Heart left ventricle (tissue), 16 donors: Measurements from ENCODE around the gene AFAP1L1. TPM values are rescaled to one million over a fixed set of nuclear protein-coding genes. Genes with fewer than 3 reads are reported as not detected.

Experiments
- ATAC-seq, 4 donors: fragments of 200-7000 bp; cut with Tn5 transposase; one replicate each; pipeline ENCODE4 v1.9.1; 2020 to 2022; ENCODE audit warnings: moderate library complexity in 4 of 4, mild to moderate bottlenecking in 3 of 4, moderate number of reproducible peaks in 1 of 4
- DNase-seq, 5 donors: peaks; one replicate each; pipeline ENCODE4 v3.0.0-alpha.2; 2020
- H3K27ac ChIP-seq, 12 donors: fragments of 200-600 bp; sonication (generic) in 4 of 12; one replicate each; pipeline versions ENCODE4 v1.5.0 to v1.8.0; 2016 to 2022; ENCODE audit warnings: mild to moderate bottlenecking in 2 of 12
- H3K27me3 ChIP-seq, 9 donors: fragments of 200-600 bp; sonication (generic) in 2 of 9; one replicate each; pipeline versions ENCODE4 v1.5.1 to v1.8.0; 2016 to 2022; ENCODE audit warnings: mild to moderate bottlenecking in 3 of 9
- H3K36me3 ChIP-seq, 9 donors: fragments of 200-600 bp; sonication (generic) in 2 of 9; one replicate each; pipeline versions ENCODE4 v1.5.0 to v1.8.0; 2018 to 2022; ENCODE audit warnings: mild to moderate bottlenecking in 2 of 9
- H3K4me1 ChIP-seq, 12 donors: fragments of 200-600 bp; sonication (generic) in 4 of 12; one replicate each; pipeline versions ENCODE4 v1.5.0 to v1.8.0; 2016 to 2022; ENCODE audit warnings: mild to moderate bottlenecking in 3 of 12
- H3K4me3 ChIP-seq, 12 donors: fragments of 200-600 bp; sonication (generic) in 4 of 12; one replicate each; pipeline versions ENCODE4 v1.5.0 to v1.8.0; 2017 to 2022; ENCODE audit warnings: mild to moderate bottlenecking in 9 of 12, moderate library complexity in 4 of 12
- H3K9me3 ChIP-seq, 12 donors: fragments of 200-600 bp; sonication (generic) in 4 of 12; one replicate each; pipeline versions ENCODE4 v1.5.0 to v1.8.0; 2016 to 2022; ENCODE audit warnings: mild to moderate bottlenecking in 1 of 12
- CTCF ChIP-seq, 12 donors: fragments of 200-600 bp; sonication (generic) in 4 of 12; IDR thresholded peaks; one replicate each; pipeline versions ENCODE4 v1.5.0 to v1.8.0; 2018 to 2022; ENCODE audit warnings: antibody characterized with exemption in 12 of 12, mild to moderate bottlenecking in 5 of 12
- POLR2A ChIP-seq, 2 donors: fragments of 450-650 bp; IDR thresholded peaks; one replicate each; pipeline ENCODE4 v1.6.1; 2017; ENCODE audit warnings: antibody characterized with exemption in 2 of 2, mild to moderate bottlenecking in 2 of 2, moderate library complexity in 2 of 2
- WGBS, 4 donors: extraction: QIAGEN DNeasy Blood & Tissue Kit in 2 of 4; methylation state at CpG; one replicate each; pipeline versions ENCODE4 v1.1.5 to v1.1.7; 2013 to 2018; 5-methylcytosine and 5-hydroxymethylcytosine counted together
- intact Hi-C, 10 donors: fragments of 100-400 bp; cut with DNase I; formaldehyde crosslinking; loops; one replicate each; pipeline versions ENCODE4 v1.11.1 to v1.14.2; 2022
- polyA plus RNA-seq, 2 donors: library from polyadenylated mRNA; stranded (reverse); fragments of 200-250 nt; gene quantifications; one replicate each; pipeline ENCODE4 v1.2.3, GENCODE V29; 2013
- total RNA-seq, 9 donors: library from RNA; depleted of rRNA in 2 of 9; stranded (reverse); fragments of >200 nt in 2 of 9; fragmentation: NEBNext Ultra II Directional in 3 of 9; extraction: Animal tissue kit (Norgen Biotek cat#: 25700) in 3 of 9; gene quantifications; one replicate each; pipeline versions ENCODE4 v1.1.0 to v1.2.4, GENCODE V29; 2016 to 2023
- donor health status: ischemic (EF 13 %, LVEDD 7.1; RV severe dilation, severe dysfunction).
- donor health status: healthy with polysubstance abuse.
- donor health status: DM: no; HTN: yes; CAD: no.
- donor health status: DM: no; HTN: no; CAD: no.
- donor health status: ischemic (EF 25% LVEDD 6.9; RV normal size, moderate dysfunction).
- donor health status: ischemic (EF 25% LVEDD 5.7; RV mildly dilated, moderate dysfunction).
- donor health status: healthy.
- donor health status: DM: yes; HTN: yes; CAD: no.
- donor health status: ischemic (EF 35%, LVEDD 5.7; RV mildly dilated, moderate dysfunction).
- donor health status: nonischemic (EF 11% LVEDD 7.7; RV severe dilation, severe dysfunction).
- donor health status: DM: yes; HTN: yes; CAD: no.
- donor health status: PGD.
- donor health status: ischemic (EF 29% LVEDD 5.4; RV normal size, mild dysfunction).
- donor health status: nonischemic (EF 23%, LVEDD 6.1; RV moderate dilation, normal function).

The AFAP1L1 gene
- total and polyA plus RNA-seq, 11 donors = 30.4 to 57.7 (median 45.0) TPM

GRCh38 chr5:149363936-149364335 lies 92.3 kb downstream of the AFAP1L1 start:
- H3K4me3 ChIP-seq = no peak overlapping the region
- DNase-seq = no peak
- intact Hi-C loops = no loop called here
- no peaks in the 10 kb centered on the region for H3K27me3 ChIP-seq
- WGBS, 4 donors = 93 to 98% (median 96%) methylated on average over 9 of the region's 9 CpGs
- H3K36me3 ChIP-seq = no peaks in the 10 kb centered on the region
- ATAC-seq = no peak
- peaks cover 0 to 21% (median 3%) of the 10 kb centered on the region in 12 donors for H3K4me1 ChIP-seq
- TF ChIP-seq CTCF (IDR thresholded peaks at IDR 0.05) (no peak), POLR2A (IDR thresholded peaks at IDR 0.05) (no peak)
- H3K27ac ChIP-seq = no peak overlapping the region
- H3K9me3 ChIP-seq = no peaks in the 10 kb centered on the region

- no peaks in the 10 kb centered on the region for H3K36me3 ChIP-seq
- no peaks in the 10 kb centered on the region for H3K27me3 ChIP-seq
- ATAC-seq (no peak), DNase-seq (no peak)
- no peaks in the 10 kb centered on the region for H3K9me3 ChIP-seq
- no peak overlapping the region for H3K27ac ChIP-seq
- 94 to 100% (median 96%) methylated on average over 2 of the region's 2 CpGs for WGBS, 4 donors
- intact Hi-C loops = loop anchor here in 6 of 10 donors (5.0 kb wide), 4 partner anchors 47 to 232 kb away; no protein-coding TSS in a partner anchor
- TF ChIP-seq CTCF (IDR thresholded peaks at IDR 0.05) (no peak), POLR2A (IDR thresholded peaks at IDR 0.05) (no peak)
- H3K4me1 ChIP-seq = peaks cover 0 to 16% (median 3%) of the 10 kb centered on the region in 12 donors
- H3K4me3 ChIP-seq = no peak overlapping the region
These were observed 93.1 kb downstream of the AFAP1L1 start for GRCh38 chr5:149364719-149365118.

- H3K4me1 ChIP-seq = peaks cover 0 to 10% (median 3%) of the 10 kb centered on the region in 12 donors
- H3K9me3 ChIP-seq = no peaks in the 10 kb centered on the region
- intact Hi-C loops = loop anchor here in 6 of 10 donors (5.0 kb wide), 4 partner anchors 48 to 233 kb away; no protein-coding TSS in a partner anchor
- H3K27ac ChIP-seq = no peak overlapping the region
- TF ChIP-seq POLR2A (IDR thresholded peaks at IDR 0.05) (no peak), CTCF (IDR thresholded peaks at IDR 0.05) (no peak)
- 90 to 97% (median 92%) methylated on average over 6 of the region's 6 CpGs for WGBS, 4 donors
- H3K36me3 ChIP-seq = no peaks in the 10 kb centered on the region
- DNase-seq (no peak), ATAC-seq (no peak)
- H3K4me3 ChIP-seq = no peak overlapping the region
- no peaks in the 10 kb centered on the region for H3K27me3 ChIP-seq
These were observed 93.8 kb downstream of the AFAP1L1 start for GRCh38 chr5:149365418-149365817.

- WGBS, 4 donors = 83 to 95% (median 90%) methylated on average over 1 of the region's 1 CpG
- no peak for TF ChIP-seq POLR2A (IDR thresholded peaks at IDR 0.05)
- no peak for TF ChIP-seq CTCF (IDR thresholded peaks at IDR 0.05)
- no peaks in the 10 kb centered on the region for H3K36me3 ChIP-seq
- ATAC-seq = no peak
- no peaks in the 10 kb centered on the region for H3K9me3 ChIP-seq
- no peak for DNase-seq
- intact Hi-C loops = loop anchor here in 7 of 10 donors (2.0 to 5.0 kb wide), 6 partner anchors 47 to 234 kb away; no protein-coding TSS in a partner anchor
- peaks cover 0 to 18% (median 7%) of the 10 kb centered on the region in 12 donors for H3K4me1 ChIP-seq
- H3K4me3 ChIP-seq = no peak overlapping the region
- no peak overlapping the region for H3K27ac ChIP-seq
- H3K27me3 ChIP-seq = no peaks in the 10 kb centered on the region
These were observed 94.6 kb downstream of the AFAP1L1 start for GRCh38 chr5:149366169-149366729.
